ENCODE results near the gene COX4I2. TPM values are rescaled to one million over a fixed set of nuclear protein-coding genes. Genes with fewer than 3 reads are reported as not detected.
"Not testable (repeated sequence)": the region's sequence is repeated elsewhere in the genome, so short reads cannot be mapped to it uniquely, and the experiment has no call there.

The COX4I2 gene
- total and polyA plus RNA-seq, 2 donors (not counting 1 experiment from before 2014, with no cell fraction given): not detected

DNA sequence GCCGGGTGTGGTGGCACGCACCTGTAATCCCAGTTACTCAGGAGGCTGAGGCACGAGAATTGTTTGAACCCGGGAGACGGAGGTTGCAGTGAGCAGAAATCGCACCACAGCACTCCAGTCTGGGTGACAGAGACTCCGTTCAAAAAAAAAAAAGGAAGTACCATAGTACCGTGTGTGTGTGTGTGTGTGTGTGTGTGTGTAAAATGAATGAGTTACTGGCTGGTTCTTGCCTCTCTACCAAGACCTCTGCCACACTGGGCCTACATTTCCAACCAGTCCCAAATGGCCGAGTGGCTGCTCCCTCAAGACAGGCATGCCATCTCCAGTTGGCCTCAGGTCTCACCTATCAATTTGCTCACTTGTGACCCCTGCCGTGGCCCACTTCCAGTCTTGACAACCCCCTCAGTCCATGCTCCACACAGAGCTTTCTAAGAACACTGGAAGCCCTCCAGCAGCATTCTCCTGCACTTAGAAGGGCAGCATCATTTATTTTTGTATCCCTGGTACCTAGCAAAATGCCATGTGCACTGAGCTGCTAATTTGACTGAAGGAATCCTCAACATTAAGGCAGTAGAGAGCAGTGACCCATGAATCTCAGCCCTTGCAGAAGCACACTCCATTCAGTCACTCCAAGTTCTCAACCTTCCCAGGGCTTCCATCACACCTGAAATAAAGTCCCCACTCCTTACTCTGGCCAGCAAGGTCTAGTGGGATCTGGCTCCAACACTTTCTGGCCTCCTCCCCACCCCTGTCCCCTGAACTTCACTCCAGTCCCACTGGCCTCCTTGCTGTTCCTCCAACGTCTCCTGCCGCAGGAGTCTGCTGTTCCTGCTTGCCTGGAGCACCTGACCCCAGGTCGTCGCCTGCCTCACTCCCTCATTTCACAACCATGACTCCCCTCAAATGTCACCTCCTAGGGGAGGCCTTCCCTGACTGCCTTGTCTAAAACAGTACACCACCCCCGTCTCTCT, 29.9 kb downstream of the COX4I2 start:
- Mint-ChIP-seq H3K4me1 (peaks cover 26% of the 10 kb centered on the region), H3K9me3 (ENCODE audit: insufficient read depth) (no peaks in the 10 kb centered on the region), H3K27me3 (no peaks in the 10 kb centered on the region), H3K27ac (peak overlapping the region; percentile 84), H3K4me3 (no peak overlapping the region)
- H3K4me1 ChIP-seq (ENCODE audit: control insufficient read depth in 2 of 2, insufficient read depth in 2 of 2, low read length in 2 of 2): peaks cover 7 to 18% of the 10 kb centered on the region in 2 donors
- intact Hi-C loops (cut with micrococcal nuclease): no loop called here
- DNase-seq (peak; percentile 70), ATAC-seq (ENCODE audit: low read depth) (peak; percentile 66)
- no peak overlapping the region for H3K4me2 ChIP-seq (replicated peaks; ENCODE audit: low read depth, low read length, poor library complexity, severe bottlenecking)
- ChIA-PET CTCF (interaction anchor here (1.1 to 1.6 kb wide), 3 partner anchors 7 to 56 kb away, joined by 3 to 7 read pairs (median 6); no protein-coding TSS in a partner anchor), POLR2A (interaction anchor here (0.7 kb wide), 1 partner anchor 12 kb away, joined by 4 read pairs; no protein-coding TSS in a partner anchor)
- H3K27me3 ChIP-seq (replicated peaks in 1 of 4; ENCODE audit: control extremely low read depth in 1 of 4, control insufficient read depth in 3 of 4, insufficient read depth in 4 of 4, low read length in 3 of 4): no peaks in the 10 kb centered on the region
- WGBS (ENCODE audit: insufficient coverage): 62% methylated on average over 14 of the region's 15 CpGs
- TF ChIP-seq, protein P1, sequence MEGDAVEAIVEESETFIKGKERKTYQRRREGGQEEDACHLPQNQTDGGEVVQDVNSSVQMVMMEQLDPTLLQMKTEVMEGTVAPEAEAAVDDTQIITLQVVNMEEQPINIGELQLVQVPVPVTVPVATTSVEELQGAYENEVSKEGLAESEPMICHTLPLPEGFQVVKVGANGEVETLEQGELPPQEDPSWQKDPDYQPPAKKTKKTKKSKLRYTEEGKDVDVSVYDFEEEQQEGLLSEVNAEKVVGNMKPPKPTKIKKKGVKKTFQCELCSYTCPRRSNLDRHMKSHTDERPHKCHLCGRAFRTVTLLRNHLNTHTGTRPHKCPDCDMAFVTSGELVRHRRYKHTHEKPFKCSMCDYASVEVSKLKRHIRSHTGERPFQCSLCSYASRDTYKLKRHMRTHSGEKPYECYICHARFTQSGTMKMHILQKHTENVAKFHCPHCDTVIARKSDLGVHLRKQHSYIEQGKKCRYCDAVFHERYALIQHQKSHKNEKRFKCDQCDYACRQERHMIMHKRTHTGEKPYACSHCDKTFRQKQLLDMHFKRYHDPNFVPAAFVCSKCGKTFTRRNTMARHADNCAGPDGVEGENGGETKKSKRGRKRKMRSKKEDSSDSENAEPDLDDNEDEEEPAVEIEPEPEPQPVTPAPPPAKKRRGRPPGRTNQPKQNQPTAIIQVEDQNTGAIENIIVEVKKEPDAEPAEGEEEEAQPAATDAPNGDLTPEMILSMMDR (IDR thresholded peaks at IDR 0.05): no peak
- TF ChIP-seq EZH2 (IDR thresholded peaks at IDR 0.05; ENCODE audit: borderline replicate concordance, insufficient read depth, low read depth, low read length, poor library complexity, severe bottlenecking): no peak
- peaks cover 14% of the 10 kb centered on the region for H3K79me2 ChIP-seq (ENCODE audit: control insufficient read depth, insufficient read depth, low read length)
- H3K27ac ChIP-seq (ENCODE audit: low read length in 2 of 2): no peak overlapping the region
- peaks cover 0 to 4% of the 10 kb centered on the region in 2 experiments for H3K36me3 ChIP-seq (replicated peaks in 1 of 2; ENCODE audit: control extremely low read depth in 1 of 2, control insufficient read depth in 1 of 2, extremely low read depth in 1 of 2, insufficient read depth in 2 of 2, low read length in 1 of 2)
- no peak overlapping the region for H2AFZ ChIP-seq (ENCODE audit: insufficient read depth, low read depth, low read length, poor library complexity, severe bottlenecking)
- H4K20me1 ChIP-seq (ENCODE audit: control insufficient read depth, insufficient read depth, low read length, poor library complexity, severe bottlenecking): no peaks in the 10 kb centered on the region
- H3K4me3 ChIP-seq (ENCODE audit: control extremely low read depth in 1 of 5, extremely low read depth in 1 of 5, insufficient read depth in 1 of 5, low read depth in 2 of 5, low read length in 4 of 5): no peak overlapping the region
- H3K9ac ChIP-seq (ENCODE audit: low read length): no peak overlapping the region
- H3K9me3 ChIP-seq (ENCODE audit: control extremely low read depth in 1 of 3, control insufficient read depth in 2 of 3, insufficient read depth in 1 of 3, low read length in 2 of 3): no peaks in the 10 kb centered on the region

DNA sequence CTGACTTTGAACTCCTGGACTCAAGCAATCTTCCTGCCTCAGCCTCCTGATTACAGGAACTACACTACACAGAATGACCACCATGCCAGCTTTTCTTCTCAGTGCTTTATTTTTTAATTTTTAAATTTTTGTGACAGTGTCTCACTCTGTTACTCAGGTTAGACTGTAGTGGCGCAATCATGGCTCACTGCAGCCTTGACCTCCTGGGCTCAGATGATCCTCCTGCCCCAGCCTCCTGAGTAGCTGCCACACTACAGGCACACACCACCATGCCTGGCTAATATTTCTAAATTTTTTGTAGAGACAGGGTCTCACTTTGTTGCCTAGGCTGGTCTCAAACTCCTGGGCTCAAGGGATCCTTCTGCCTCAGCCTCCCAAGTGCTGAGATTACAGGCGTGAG, 31.2 kb downstream of the COX4I2 start:
- intact Hi-C loops (cut with micrococcal nuclease); H3K9me3 Mint-ChIP-seq (ENCODE audit: insufficient read depth); H3K9me3 ChIP-seq (ENCODE audit: control extremely low read depth in 1 of 3, control insufficient read depth in 2 of 3, insufficient read depth in 1 of 3, low read length in 2 of 3); H3K4me3 Mint-ChIP-seq; H3K27me3 Mint-ChIP-seq; H3K4me3 ChIP-seq (ENCODE audit: control extremely low read depth in 1 of 5, extremely low read depth in 1 of 5, insufficient read depth in 1 of 5, low read depth in 2 of 5, low read length in 4 of 5); DNase-seq; H3K4me2 ChIP-seq (replicated peaks; ENCODE audit: low read depth, low read length, poor library complexity, severe bottlenecking); H3K27me3 ChIP-seq (replicated peaks in 1 of 4; ENCODE audit: control extremely low read depth in 1 of 4, control insufficient read depth in 3 of 4, insufficient read depth in 4 of 4, low read length in 3 of 4); H3K9ac ChIP-seq (ENCODE audit: low read length); H3K36me3 ChIP-seq (replicated peaks in 1 of 2; ENCODE audit: control extremely low read depth in 1 of 2, control insufficient read depth in 1 of 2, extremely low read depth in 1 of 2, insufficient read depth in 2 of 2, low read length in 1 of 2); ATAC-seq (ENCODE audit: low read depth); H2AFZ ChIP-seq (ENCODE audit: insufficient read depth, low read depth, low read length, poor library complexity, severe bottlenecking); H4K20me1 ChIP-seq (ENCODE audit: control insufficient read depth, insufficient read depth, low read length, poor library complexity, severe bottlenecking); H3K27ac ChIP-seq (ENCODE audit: low read length in 2 of 2); H3K27ac Mint-ChIP-seq; POLR2A ChIA-PET: not testable (repeated sequence)
- peaks cover 28% of the 10 kb centered on the region for H3K4me1 Mint-ChIP-seq
- CTCF ChIA-PET: interaction anchor here (1.6 kb wide), 1 partner anchor 9 kb away, joined by 3 read pairs; no protein-coding TSS in a partner anchor
- H3K4me1 ChIP-seq (ENCODE audit: control insufficient read depth in 2 of 2, insufficient read depth in 2 of 2, low read length in 2 of 2): peaks cover 7 to 18% of the 10 kb centered on the region in 2 donors
- peaks cover 18% of the 10 kb centered on the region for H3K79me2 ChIP-seq (ENCODE audit: control insufficient read depth, insufficient read depth, low read length)
- WGBS (ENCODE audit: insufficient coverage): no CpG with 5 or more reads among the region's 2 CpGs
